Measurements from ENCODE around the gene HEXA.

DNA sequence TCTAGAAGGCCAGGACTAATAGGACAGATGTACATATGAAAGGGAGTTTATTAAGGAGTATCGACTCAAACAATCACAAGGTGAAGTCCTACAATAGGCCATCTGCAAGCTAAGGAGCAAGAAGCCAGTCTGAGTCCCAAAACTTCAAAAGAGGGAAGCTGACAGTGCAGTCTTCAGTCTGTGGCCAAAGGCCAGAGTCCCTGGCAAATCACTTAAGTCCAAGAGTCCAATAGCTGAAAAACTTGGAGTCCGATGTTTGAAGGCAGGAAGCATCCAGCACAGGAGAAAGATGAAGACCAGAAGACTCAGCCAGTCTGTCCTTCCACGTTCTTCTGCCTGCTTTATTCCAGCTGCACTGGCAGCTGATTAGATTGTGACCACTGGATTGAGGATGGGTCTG lies 44.8 kb downstream of the HEXA start:
- TF ChIP-seq, protein P1, sequence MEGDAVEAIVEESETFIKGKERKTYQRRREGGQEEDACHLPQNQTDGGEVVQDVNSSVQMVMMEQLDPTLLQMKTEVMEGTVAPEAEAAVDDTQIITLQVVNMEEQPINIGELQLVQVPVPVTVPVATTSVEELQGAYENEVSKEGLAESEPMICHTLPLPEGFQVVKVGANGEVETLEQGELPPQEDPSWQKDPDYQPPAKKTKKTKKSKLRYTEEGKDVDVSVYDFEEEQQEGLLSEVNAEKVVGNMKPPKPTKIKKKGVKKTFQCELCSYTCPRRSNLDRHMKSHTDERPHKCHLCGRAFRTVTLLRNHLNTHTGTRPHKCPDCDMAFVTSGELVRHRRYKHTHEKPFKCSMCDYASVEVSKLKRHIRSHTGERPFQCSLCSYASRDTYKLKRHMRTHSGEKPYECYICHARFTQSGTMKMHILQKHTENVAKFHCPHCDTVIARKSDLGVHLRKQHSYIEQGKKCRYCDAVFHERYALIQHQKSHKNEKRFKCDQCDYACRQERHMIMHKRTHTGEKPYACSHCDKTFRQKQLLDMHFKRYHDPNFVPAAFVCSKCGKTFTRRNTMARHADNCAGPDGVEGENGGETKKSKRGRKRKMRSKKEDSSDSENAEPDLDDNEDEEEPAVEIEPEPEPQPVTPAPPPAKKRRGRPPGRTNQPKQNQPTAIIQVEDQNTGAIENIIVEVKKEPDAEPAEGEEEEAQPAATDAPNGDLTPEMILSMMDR (conservative IDR thresholded peaks at IDR 0.05; ENCODE audit: low read length) = no peak
- TF ChIP-seq EZH2phosphoT487 (IDR thresholded peaks at IDR 0.05; ENCODE audit: borderline replicate concordance) = no peak

Data from Loucy (cell line).